DND-41 (cell line): Measurements from ENCODE around the gene PAWR.

ENCODE experiments used
- ATAC-seq: fragments of 200-7000 bp; cut with Tn5 transposase; 3 replicates; pipeline ENCODE4 v1.9.1; 2021; ENCODE audit warnings: low read depth; ENCODE audit not compliant: insufficient read depth
- DNase-seq: peaks from one replicate; pipeline ENCODE4 v3.0.0-alpha.2; 2020
- H2AFZ ChIP-seq: 2 replicates; pipeline ENCODE4 v1.6.0; 2012; ENCODE audit warnings: low read depth, low read length
- H3K27ac ChIP-seq: 2 replicates; pipeline ENCODE4 v1.5.1; 2012; ENCODE audit warnings: low read length, inconsistent platforms
- H3K27me3 ChIP-seq: fragments of 200-600 bp; sonication (generic); 2 replicates; pipeline ENCODE4 v1.6.0; 2012; ENCODE audit warnings: low read length, mild to moderate bottlenecking, inconsistent platforms; ENCODE audit not compliant: insufficient read depth, poor library complexity
- H3K36me3 ChIP-seq: 2 replicates; pipeline ENCODE4 v1.5.1; 2012; ENCODE audit warnings: low read length, inconsistent platforms; ENCODE audit not compliant: insufficient read depth
- H3K4me1 ChIP-seq: 2 replicates; pipeline ENCODE4 v1.5.1; 2012; ENCODE audit warnings: mild to moderate bottlenecking, low read length; ENCODE audit not compliant: insufficient read depth
- H3K4me2 ChIP-seq: 2 replicates; pipeline ENCODE4 v1.6.0; 2012; ENCODE audit warnings: mild to moderate bottlenecking, moderate library complexity, low read length, inconsistent platforms; ENCODE audit not compliant: insufficient read depth
- H3K4me3 ChIP-seq, 2 experiments: fragments of 200-600 bp in 1 of 2; shearing (Covaris generic) in 1 of 2; 2 replicates each; pipeline ENCODE4 v1.5.1; 2012 to 2016; ENCODE audit warnings: inconsistent platforms in 2 of 2, low read length in 2 of 2, mild to moderate bottlenecking in 2 of 2, low read depth in 1 of 2, moderate library complexity in 1 of 2
- H3K79me2 ChIP-seq: 2 replicates; pipeline ENCODE4 v1.6.0; 2012; ENCODE audit warnings: low read length, inconsistent platforms; ENCODE audit not compliant: insufficient read depth
- H3K9ac ChIP-seq: 2 replicates; pipeline ENCODE4 v1.6.0; 2012; ENCODE audit warnings: low read depth, mild to moderate bottlenecking, inconsistent platforms, low read length, moderate library complexity
- H3K9me3 ChIP-seq: 2 replicates; pipeline ENCODE4 v1.5.1; 2012; ENCODE audit warnings: low read length, moderate library complexity, mild to moderate bottlenecking, inconsistent platforms; ENCODE audit not compliant: insufficient read depth, severe bottlenecking
- H4K20me1 ChIP-seq: 2 replicates; pipeline ENCODE4 v1.6.0; 2012; ENCODE audit warnings: low read length; ENCODE audit not compliant: insufficient read depth
- EZH2 ChIP-seq: IDR thresholded peaks from 3 replicates; pipeline ENCODE4 v1.6.1; 2012; ENCODE audit warnings: borderline replicate concordance, low read depth, mild to moderate bottlenecking, moderate library complexity, low read length, inconsistent platforms; ENCODE audit not compliant: severe bottlenecking
- TF ChIP-seq, protein P1 (sequence below): IDR thresholded peaks from 2 replicates; pipeline ENCODE4 v1.5.1; 2012; ENCODE audit warnings: borderline replicate concordance, low read length, moderate library complexity, mild to moderate bottlenecking; ENCODE audit not compliant: poor library complexity, severe bottlenecking; ENCODE audit errors: extremely low read depth

Gene PAWR

DNA sequence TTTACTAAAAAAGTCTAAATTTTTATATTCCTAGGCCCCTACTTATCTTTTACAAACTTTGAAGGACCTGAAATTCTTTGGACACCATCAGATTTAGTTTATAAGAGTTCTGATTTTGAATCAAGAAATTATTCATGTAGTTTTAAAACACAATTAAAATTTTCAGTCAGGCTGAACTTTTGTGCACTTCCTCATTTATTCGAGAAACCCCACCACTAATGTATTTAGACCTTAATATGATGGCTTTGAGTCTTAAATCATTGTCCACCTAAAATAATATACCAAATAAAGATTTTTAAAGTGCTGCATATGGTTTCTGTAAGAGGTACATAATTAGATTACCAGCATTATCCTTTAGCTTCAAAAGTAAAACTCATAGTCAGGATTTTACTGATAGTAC, 103.4 kb downstream of the PAWR start:
- TF ChIP-seq, protein P1, sequence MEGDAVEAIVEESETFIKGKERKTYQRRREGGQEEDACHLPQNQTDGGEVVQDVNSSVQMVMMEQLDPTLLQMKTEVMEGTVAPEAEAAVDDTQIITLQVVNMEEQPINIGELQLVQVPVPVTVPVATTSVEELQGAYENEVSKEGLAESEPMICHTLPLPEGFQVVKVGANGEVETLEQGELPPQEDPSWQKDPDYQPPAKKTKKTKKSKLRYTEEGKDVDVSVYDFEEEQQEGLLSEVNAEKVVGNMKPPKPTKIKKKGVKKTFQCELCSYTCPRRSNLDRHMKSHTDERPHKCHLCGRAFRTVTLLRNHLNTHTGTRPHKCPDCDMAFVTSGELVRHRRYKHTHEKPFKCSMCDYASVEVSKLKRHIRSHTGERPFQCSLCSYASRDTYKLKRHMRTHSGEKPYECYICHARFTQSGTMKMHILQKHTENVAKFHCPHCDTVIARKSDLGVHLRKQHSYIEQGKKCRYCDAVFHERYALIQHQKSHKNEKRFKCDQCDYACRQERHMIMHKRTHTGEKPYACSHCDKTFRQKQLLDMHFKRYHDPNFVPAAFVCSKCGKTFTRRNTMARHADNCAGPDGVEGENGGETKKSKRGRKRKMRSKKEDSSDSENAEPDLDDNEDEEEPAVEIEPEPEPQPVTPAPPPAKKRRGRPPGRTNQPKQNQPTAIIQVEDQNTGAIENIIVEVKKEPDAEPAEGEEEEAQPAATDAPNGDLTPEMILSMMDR = no peak
- no peak for TF ChIP-seq EZH2

DNA sequence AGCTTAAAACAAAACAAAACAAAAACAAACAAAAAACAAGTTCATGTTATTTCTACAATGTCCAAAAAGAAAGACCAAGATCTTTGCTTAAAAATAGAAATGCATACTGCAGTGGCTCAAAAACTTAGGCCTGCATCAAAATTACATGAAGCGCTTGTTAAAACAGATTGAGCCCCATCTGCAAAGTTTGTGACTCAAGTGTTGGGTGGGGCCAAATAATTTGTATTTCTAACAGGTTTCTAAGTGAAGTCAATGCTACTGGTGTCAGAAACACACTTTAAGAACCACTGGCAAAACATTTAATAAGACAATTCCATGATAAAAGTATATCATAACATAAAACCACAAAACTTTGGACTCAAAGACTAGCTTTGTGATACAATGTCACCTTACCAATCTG, 105.6 kb downstream of the PAWR start:
- H4K20me1 ChIP-seq = no peaks in the 10 kb centered on the region
- no peak overlapping the region for H3K27ac ChIP-seq
- no peaks in the 10 kb centered on the region for H3K9me3 ChIP-seq
- TF ChIP-seq, protein P1 = no peak
- TF ChIP-seq EZH2 = no peak
- DNase-seq = no peak
- no peaks in the 10 kb centered on the region for H3K36me3 ChIP-seq
- H3K9ac ChIP-seq = no peak overlapping the region
- ATAC-seq = no peak
- no peaks in the 10 kb centered on the region for H3K27me3 ChIP-seq
- H3K4me2 ChIP-seq = no peak overlapping the region
- H3K4me3 ChIP-seq = no peak overlapping the region
- no peaks in the 10 kb centered on the region for H3K4me1 ChIP-seq
- no peaks in the 10 kb centered on the region for H3K79me2 ChIP-seq
- no peak overlapping the region for H2AFZ ChIP-seq

More for the DNA sequence above, 103.4 kb downstream of the PAWR start:
- no peaks in the 10 kb centered on the region for H3K27me3 ChIP-seq
- DNase-seq (no peak), ATAC-seq (no peak)
- no peak overlapping the region for H3K27ac ChIP-seq
- H3K4me2 ChIP-seq = no peak overlapping the region
- no peak overlapping the region for H3K4me3 ChIP-seq
- H3K9ac ChIP-seq = no peak overlapping the region
- no peaks in the 10 kb centered on the region for H3K79me2 ChIP-seq
- H3K36me3 ChIP-seq = no peaks in the 10 kb centered on the region
- no peak overlapping the region for H2AFZ ChIP-seq
- H3K9me3 ChIP-seq = no peaks in the 10 kb centered on the region
- no peaks in the 10 kb centered on the region for H4K20me1 ChIP-seq
- H3K4me1 ChIP-seq = no peaks in the 10 kb centered on the region

DNA sequence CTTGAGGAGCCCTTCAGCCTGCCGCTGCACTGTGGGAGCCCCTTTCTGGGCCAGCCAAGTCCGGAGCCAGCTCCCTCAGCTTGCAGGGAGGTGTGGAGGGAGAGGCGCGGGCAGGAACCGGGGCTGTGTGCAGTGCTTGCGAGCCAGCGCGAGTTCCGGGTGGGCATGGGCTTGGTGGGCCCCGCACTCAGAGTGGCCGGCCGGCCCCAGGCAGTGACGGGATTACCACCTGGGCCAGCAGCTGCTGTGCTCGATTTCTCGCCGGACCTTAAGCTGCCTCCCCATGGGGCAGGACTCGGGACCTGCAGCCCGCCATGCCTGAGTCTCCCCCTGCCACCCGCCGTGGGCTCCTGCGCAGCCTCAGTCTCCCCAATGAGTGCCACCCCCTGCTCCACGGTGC, 116.9 kb downstream of the PAWR start:
- no peak for ATAC-seq
- no peaks in the 10 kb centered on the region for H3K4me1 ChIP-seq
- H4K20me1 ChIP-seq = no peaks in the 10 kb centered on the region
- DNase-seq = no peak
- no peaks in the 10 kb centered on the region for H3K36me3 ChIP-seq
- no peak overlapping the region for H2AFZ ChIP-seq
- H3K27ac ChIP-seq = no peak overlapping the region
- H3K4me3 ChIP-seq = no peak overlapping the region
- no peak overlapping the region for H3K4me2 ChIP-seq
- no peaks in the 10 kb centered on the region for H3K27me3 ChIP-seq
- H3K9me3 ChIP-seq = no peaks in the 10 kb centered on the region
- TF ChIP-seq, protein P1 = no peak
- no peak for TF ChIP-seq EZH2
- H3K79me2 ChIP-seq = no peaks in the 10 kb centered on the region
- no peak overlapping the region for H3K9ac ChIP-seq

DNA sequence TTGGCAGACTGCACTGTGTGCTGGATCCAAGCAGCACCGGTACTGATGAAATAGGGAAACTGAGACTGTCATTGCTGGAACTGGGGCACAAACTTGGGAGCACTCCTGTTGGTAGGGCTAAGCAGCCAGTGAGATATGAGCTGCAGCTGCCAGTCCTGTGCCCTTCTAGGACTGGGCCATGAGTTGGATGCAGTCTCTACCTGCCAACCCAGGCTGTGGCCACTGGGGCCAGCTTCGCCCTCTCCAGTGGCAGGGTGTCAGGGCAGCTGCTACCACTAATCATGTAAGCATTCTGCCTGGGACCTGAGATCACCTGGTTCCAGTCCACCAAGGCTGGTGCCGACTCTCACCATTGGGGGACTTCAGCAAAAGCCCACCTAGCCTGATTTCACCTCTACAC, 121.1 kb downstream of the PAWR start:
- Histone ChIP-seq H3K4me1 (no peaks in the 10 kb centered on the region), H3K36me3 (no peaks in the 10 kb centered on the region), H3K9ac (no peak overlapping the region), H3K4me2 (no peak overlapping the region), H3K27me3 (no peaks in the 10 kb centered on the region), H3K27ac (no peak overlapping the region), H3K4me3 (no peak overlapping the region), H4K20me1 (no peaks in the 10 kb centered on the region), H2AFZ (no peak overlapping the region), H3K79me2 (no peaks in the 10 kb centered on the region), H3K9me3 (no peaks in the 10 kb centered on the region)
- no peak for TF ChIP-seq EZH2
- TF ChIP-seq, protein P1 = no peak
- DNase-seq (no peak), ATAC-seq (no peak)
